Measurements from ENCODE around the gene TSPAN2.
A peak's percentile ranks its signal among the peaks of the same experiment; 100 is the strongest.

Gene TSPAN2

DNA sequence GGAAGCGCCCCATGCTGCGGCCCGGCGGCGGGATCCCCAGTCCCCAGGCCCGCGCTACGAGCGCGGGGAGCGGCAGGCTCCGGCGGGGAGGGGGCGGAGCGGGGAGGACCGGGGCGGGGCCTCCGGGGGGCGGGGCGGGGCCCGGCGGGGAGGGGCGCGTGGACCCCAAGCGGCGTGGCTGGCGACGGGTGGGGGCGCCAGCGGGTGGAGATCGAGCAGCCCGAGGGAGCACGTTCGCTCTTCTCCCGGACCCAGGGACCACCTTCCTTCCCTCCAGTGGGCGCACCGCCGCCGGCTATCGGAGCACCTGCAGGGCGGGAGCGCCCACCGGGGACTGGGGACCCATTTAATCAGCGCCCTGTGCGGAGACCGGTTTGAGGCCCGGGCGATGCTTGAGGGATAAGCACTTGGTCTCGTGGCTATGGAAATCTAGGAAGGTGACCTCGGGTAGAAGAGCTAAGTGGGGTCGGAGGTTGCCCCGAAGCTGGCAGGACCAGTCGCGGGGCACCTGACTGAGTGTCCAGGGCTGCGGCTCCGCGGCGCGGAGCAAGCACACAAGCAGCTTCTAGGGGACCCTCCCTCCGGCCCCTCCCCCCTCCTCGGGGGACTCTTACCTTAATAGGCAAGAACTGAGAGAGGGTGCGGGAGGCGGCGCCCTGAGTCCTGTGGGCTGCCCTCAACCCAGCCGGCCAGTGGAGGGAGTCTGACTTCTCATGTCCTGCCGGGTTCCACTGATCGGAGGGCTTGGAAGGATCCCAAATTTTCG, at the start of gene TSPAN2:
Gene TSPAN2, minus strand, starts transcription at position 84 of the 766 bp plus-strand sequence. Its CDS starts 71 bp downstream, at position 13.
- peak; percentile 34 for DNase-seq

DNA sequence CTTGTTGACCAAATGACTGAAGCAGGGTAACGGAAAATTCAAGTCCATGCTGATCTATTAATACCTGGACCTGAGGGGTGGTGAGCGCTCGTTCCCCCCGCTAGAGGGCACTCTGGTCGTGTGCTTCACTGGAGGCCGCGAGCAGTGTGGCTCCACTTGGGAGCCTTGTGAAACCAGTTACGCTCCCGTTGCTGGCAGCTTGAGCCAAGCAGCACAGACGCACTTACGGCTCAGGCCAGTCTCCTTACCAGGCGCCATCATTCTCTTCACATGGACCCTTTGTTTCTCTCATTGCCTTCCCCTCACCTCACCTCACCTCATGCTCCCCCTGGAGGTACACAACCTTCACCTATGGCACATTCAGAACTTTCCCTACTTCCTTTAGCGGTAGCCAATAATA, 49.7 kb upstream of the TSPAN2 start:
- peak; percentile 83 for DNase-seq

DNA sequence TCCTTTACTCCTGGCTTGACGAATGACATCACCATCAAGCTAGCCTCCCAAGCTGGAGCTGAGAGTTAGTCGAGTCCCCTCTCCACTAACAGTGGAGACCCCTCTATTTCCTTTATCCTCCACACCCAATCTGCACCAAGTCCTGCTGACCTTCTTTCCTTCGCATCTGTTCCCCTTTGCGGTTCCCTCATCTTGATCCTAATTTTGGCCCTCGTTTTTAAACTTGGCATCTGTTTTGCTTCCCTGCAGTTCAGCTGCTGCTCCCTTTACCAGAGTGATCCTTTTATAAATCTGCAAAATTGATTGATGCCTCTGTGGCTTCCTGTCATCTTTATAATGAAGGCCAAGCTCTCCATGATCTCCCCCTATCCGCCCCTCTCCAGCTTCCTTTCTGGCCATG, 49.0 kb upstream of the TSPAN2 start:
- DNase-seq, result no peak

DNA sequence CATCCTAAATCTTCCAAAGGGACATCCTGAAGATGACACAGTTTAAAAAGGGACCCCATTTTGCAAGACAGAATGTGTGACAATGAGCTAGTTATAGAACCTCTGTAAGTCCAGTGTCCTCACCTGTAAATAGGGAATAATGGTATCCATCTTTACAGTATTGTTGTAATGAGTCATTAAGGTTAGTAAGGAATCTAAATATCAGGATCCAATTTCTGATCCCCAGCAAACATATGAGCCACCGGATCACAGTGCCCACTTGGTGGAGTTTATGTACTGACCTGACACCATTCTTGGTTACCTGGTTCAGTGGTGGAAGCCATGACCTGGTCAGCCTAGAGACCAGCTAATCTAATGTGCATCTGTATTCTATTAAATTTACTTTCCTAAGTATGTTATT, 47.9 kb upstream of the TSPAN2 start:
- no peak for DNase-seq

DNA sequence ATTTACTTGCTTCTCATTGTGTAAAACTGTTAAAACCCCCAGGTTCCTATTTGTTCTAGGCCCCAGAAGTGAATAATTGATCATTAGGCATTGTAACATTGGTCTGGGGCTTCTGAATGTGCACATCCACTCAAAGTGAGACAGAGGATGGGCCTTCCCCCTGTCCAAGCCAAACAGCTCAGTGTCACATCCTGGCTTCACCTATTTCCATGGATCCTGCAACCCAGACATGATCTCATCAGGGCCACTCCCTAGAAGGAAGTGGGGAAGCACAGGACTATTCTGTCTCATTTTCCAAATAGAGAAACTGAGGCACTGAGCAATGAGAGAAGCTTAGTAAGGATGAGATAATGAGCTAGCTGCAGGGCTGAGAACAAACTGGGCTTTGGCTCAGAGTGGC, 47.4 kb upstream of the TSPAN2 start:
- DNase-seq, result no peak

DNA sequence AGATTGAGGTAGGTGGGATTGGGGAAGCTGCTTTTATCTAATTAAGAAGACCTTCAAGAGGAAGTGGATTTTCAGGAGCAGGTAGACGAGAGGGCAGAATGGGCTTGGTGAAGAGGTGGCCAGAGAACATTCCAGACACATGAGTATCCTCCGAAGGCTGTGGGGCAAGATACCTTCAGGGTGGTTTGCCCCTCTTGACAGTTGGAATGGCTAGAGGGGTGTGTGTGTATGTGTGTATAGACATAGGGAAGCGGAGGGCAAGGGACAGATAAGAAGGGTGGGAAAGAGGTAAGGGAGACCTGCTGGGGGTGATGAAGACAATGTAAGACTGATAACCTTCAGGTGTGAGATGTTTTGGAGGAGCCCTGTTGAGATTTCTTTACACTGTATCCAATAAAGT, 46.8 kb upstream of the TSPAN2 start:
- DNase-seq, result no peak

DNA sequence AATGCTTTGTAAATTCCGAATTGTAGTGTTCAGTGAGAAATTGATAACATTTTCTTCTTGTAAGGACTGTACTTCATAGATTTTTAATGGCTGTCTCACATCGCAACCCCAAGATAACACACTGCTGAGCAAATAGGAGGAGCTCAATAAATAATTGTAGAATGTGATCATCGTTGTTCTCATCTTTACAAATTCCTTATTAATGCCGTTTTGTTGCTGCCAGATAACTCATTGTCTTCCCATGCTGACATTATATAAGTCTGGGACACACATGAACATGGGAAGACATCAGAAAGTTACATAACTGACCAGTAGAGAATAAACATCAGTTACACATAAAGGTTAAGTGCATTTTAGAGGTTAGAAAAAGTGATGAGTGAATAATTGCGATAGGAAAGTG, 46.4 kb upstream of the TSPAN2 start:
- DNase-seq, result no peak

DNA sequence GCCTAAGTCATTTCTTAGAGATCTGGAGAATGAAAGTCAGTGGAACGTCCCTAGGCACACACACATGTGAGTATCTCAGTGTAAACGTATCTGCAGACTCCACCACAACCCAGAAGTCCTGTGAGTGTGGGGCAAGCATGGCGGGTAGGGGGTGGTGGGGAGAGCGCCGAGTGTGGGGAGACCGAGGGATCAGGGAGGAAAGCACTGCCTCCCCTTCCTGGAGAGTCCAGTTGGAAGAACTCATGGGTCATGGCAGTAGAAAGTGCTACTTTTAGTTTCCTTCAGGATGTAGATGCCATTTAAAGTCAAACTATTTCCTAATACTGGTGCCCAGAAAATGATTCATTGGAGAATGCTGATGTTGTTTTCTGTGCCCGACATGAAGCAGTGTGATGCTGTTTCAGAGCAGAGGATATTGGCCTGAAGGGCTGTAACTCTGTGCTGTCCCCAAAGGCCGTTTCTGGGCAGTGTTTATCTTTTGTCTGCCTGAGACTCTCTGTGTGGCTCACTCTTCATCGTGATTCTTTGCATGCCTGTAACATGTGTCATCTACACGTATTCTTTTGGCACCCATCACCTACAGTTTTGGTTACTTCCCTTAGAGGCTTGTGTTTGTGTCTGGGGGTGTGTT, 45.7 kb upstream of the TSPAN2 start:
- DNase-seq, result no peak

DNA sequence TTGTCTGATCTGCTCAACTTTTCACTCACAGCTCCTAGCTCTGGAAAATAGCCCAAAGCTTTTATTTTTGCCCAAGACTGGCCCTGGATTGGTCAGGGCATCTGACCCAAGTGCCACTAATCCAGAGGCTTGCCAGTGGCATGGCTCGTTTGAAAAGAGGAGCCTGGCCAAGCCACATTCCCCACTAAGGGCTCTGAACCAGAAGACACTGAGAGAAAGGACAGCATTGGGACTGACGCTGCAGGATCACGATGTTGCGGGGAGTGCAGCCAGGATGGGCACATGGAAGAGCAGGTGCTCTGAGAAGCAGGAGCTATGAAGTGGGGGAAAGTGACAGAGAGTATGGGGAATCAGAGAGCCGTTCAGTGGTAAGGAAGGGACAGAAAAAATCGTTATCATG, 44.9 kb upstream of the TSPAN2 start:
- DNase-seq, result no peak

DNA sequence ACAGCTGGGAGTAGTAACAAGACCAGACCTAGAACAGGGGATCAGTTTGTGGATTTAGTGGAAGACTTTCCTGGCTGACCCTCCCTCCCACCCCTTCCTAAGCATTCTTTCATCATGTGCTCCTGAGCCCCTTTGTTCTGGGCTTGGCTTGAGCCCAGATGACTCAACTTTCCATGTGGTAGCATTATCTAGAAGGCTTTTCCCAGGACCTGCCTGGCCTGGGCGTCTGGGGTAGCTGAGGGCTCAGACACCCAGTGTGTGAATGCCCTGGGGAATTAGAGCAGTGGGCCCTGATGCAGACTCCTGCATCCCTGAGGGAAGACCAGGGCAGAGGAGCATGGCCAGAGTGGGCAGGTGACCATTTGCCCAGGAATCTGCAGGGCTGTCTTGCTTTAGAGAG, 44.1 kb upstream of the TSPAN2 start:
- DNase-seq, result no peak

DNA sequence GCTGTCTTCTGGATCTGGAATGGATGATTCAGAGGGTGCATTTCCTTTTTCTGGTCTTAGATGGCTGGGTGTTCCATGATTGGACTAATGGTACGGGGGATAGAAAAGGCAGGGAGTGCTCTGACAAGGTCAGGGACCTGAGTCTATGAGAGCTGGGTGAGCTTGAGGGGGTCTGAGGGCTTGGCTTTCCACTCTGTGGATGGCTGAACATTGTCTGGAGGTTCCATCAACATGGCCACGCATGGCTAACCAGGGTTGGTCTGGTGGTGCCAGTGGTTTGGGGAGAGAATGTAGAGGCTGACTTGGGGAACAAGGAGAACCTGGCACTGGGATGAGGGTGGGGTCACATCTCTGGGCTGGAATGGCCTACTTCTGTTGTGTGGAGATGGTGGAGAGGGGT, 41.5 kb upstream of the TSPAN2 start:
- no peak for DNase-seq

DNA sequence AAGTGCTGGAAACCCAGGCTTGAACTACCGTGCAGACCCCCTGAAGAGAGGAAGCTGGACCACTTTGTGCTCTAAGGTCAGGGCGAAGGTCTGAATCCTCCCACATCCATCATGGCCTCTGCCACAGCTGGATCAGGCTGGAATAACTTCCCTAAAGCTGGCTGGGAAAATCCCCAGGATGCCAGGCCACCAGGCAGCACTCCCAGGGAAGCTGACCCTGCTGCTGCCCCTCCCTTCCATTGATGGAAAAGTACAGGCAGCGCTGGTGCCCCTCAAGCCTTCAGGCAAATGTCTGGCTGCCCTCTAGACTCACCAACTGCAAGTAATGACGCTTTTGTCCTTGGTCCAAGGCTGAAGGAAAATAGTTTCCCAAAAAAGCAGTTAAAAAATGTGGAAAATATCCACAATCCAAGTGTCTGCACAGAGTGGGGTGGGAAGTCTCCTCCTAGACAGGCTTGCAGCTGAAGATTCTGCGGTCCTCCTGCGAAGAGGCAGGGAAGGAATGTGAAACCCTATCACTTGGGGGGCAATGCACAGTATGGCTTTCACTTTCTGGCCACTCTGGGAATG, 39.9 kb upstream of the TSPAN2 start:
- no peak for DNase-seq

DNA sequence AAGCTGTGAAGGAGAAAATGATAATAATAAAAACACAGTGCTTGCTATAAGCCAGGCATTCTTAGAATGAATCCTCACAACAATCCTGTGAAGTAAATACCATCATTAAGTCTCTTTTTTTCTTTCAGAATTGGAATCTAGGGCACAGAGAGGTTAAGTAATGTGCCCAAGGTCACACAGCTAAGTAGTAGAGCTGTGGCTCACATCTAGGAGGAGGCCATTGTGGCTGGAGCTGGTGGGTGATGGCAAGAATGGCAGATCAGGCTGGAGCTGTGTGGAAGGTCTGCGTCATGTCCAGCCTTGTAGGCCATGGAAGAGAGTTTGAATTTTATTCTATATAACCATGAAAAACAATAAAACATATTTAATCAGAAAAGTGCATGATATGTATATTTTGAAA, 38.2 kb upstream of the TSPAN2 start:
- no peak for DNase-seq

DNA sequence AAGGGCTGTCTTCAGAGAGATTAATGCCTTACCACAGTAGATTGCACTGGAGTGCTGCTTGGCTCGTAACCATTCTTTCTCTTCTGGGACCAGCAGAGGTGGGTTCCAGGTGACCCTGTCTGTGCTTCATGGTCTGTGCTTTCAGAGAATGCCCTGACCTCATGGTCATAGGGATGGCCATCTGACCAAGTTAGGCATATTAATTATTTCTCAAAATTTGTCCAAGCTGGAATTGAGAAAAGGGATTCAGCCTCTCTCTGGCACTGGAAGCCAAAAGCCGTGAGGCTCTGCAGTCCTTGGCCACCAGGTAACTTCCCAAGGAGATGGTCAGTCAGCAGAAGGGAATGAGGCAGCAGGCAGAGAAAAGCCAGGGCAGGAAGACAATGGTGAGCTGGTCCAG, 37.2 kb upstream of the TSPAN2 start:
- DNase-seq, result no peak

DNA sequence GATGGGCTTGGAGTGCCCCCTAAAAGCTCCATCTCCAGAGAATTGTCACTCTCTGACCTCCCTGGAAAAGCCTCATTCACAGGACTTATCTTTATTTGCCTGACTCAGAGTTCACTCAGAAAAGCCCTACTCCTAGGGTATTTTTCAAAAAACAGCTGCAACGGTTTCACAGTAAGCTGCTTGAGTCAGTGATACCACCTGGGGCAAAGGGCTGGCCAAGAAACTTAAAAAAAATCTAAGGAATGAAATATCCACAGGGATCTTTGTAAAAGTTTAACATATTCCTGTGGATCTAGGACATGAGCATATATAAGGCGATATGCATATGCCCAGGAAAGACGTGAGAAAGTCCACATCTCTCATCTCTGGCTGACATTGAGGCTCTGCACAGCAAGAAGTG, 33.8 kb upstream of the TSPAN2 start:
- no peak for DNase-seq

DNA sequence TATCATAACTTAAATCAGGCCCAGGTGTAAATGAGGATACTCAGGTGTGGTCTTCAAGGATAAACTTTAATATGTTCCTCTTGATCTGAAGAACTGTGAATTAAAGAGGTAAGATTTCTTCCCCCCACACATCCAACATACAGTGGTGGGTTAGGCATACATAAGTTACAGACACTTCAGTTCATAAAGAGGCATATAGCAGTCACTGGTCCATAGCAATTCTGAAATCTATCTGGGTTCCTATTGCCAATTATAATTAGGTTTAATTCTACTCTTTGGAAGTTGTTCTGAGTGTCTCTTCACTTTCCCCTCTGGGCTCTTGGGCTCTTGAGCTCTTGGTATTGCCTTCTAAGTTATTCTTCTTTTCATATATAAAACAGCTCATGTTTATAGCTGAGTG, 32.5 kb upstream of the TSPAN2 start:
- no peak for DNase-seq

DNA sequence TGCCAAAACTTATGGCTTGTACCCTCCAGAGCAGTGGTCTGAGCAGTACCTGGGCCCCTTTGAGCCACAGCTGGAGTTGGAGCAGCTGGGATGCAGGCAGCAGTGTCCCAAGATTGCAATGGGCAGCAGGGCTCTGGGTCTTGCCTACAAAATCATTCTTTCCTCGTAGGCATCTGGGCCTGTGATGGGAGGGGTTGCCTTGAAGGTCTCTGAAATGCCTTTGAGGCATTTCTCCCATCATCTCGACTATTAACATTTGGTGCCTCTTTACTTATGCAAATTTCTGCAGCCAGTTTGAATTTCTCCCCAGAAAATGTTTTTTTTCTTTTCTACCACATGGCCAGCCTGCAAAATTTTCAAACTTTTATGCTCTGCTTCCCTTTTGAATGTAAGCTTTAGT, 31.0 kb upstream of the TSPAN2 start:
- no peak for DNase-seq

DNA sequence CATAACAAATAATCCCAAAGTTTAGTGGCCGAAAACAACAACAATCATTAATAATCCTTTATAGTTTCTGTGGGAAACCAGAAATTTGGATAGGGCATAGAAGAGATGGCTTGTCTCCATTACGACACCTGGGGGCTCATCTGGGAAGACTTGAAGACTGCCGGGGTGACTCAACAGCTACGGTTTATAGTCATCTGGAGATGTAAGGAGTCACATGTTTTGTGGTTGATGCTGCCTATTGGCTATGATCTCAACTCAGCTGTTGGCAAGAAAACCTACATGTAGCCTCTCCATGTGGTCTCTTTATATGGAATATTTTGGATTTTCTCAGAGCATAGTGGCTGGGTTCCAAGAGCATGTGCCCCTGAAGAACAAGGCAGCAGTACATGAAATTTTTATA, 29.3 kb upstream of the TSPAN2 start:
- DNase-seq, result no peak

DNA sequence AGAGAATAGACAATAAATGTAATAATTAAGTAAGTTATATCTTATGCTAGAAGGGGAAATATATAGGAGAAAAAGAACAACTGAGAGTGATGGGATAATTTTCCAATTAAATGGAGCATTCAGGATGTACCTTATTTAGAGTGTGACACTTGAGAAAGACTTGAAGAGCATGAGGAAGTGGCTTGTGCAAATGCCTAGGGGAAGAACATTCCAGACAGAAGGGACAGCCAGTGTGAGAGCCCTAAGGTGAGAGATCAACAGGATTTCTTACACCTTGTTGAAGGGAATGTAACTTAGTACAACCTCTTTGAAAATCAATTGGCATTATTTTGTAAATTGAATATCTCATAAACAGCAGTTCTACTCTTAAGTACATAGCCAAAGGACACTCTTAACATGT, 28.8 kb upstream of the TSPAN2 start:
- DNase-seq, result no peak

DNA sequence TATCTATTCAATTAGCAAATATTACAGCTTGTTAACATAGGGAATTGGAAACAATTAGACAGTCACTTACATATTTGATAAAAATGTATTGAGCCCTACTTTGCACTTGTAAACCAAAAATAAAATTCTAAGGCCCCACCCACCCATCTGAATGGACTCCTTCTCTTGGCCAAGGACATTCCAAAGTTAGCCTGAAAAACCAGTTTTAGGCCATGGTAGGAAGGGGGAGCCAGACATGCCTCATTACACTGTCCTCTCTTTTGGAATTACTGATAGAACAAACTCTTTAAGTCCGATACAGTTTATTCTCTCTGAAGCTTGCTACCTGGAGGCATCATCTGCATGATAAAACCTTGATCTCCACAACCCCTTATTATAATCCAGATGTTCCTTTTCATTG, 28.0 kb upstream of the TSPAN2 start:
- DNase-seq, result no peak

DNA sequence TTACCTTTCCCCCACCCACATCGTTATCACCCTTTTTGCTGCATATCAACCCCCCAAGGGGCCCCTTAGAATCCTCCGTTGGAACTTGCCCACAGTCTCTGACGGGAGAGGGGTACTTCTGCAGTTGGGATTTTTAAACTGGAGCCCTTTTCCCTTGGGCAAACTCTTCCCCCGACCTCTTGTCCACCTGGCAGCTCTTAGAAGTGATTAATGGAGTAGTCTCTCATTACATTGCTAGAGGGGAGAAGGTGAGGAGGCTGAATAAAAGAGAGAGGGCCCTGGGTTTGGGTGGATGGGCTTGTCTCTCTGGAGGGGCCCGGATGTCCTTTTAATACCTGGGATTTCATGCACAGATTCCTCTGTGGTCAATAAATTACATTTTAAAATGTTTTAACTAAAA, 27.2 kb upstream of the TSPAN2 start:
- DNase-seq, result no peak

DNA sequence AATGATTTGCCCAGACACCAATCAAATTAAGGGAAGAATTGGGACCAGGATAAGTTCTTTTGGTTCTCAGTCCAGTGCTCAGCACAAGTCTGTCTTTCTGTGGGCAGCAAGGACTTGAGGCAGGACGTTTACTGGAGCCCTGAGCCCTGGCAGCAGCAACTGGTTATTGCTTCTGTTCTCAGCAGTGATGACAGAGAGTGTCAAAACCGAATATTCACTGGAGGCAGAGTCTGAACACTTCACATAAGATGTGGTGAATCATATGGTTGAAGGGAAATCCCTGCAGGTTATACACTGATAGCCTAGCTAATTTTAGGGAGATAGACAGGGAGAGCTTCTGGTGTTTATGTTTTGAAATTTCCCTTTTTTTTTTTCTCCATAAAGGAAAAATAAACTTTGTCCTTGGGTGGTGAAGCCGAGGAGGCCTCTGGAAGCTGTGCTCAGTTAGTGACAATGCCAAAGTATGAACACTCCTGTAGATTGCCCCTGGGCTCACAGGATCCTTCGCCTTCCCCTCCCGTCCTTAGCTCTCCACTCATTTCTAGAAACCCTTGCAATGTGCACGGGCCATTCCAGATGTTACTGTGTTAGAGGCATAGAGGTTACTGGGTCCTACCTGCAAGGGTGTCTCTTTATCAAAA, 26.3 kb upstream of the TSPAN2 start:
- no peak for DNase-seq

DNA sequence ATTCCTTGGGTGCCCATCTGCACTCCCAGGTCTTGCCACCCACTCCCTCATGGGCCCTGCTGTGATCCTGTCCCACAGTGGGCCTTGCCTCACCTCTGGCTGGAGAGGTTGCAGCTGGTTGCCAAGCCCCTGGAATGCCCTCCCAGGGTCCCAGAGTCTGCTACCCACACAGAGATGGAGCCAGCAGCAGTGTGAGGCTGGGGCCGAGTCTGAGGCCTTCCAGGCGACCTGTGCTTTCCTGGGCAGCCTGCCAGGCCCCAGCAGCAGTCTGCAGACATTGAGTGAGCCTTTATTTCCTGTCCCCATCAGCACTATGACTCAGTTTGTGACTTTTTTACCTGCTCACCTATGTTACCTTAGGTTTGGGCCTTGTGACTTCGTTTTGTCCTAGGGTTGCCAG, 25.0 kb upstream of the TSPAN2 start:
- DNase-seq, result no peak

DNA sequence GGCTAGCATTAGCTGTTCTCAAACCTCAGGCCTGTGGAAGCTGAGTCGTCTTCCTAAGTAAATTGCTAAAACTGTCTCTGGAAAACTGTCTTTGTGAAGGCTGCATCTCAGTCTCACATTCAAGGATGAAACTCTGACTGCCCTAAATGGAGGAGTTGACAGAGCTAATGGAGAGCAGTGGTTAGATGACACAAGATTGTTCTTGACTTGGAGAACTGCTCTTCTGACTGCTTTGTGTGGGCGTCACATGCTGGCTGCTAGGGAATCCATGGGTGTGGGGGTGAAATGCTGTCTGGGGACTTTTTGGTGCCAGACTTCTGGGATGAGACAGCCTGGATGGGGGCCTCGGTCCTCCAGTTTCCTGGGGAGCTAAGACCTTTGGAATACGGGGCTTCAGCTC, 24.5 kb upstream of the TSPAN2 start:
- no peak for DNase-seq

Data from NCI-H345 (cell line).